ENCODE results near the gene PCDHB9. TPM values are rescaled to one million over a fixed set of nuclear protein-coding genes. Genes with fewer than 3 reads are reported as not detected.

PCDHB9 gene
- total RNA-seq, 1 experiment from 2014 or later, result 0.07 TPM

GRCh38 chr5:141196363-141196762, 9.4 kb downstream of the PCDHB9 start:
- Histone ChIP-seq H3K9me3 (ENCODE audit: control insufficient read depth in 1 of 2, insufficient read depth in 1 of 2, low read depth in 1 of 2, low read length in 2 of 2) (peaks cover 0 to 11% of the 10 kb centered on the region in 2 experiments; a peak in 2 of 4 replicates), H3K27ac (ENCODE audit: low read depth, low read length) (no peak overlapping the region), H3K4me2 (ENCODE audit: low read length) (no peak overlapping the region), H3K9me2 (ENCODE audit: insufficient read depth) (no peaks in the 10 kb centered on the region), H2AFZ (ENCODE audit: low read depth, low read length, poor library complexity, severe bottlenecking) (no peak overlapping the region), H3K36me3 (ENCODE audit: control insufficient read depth in 1 of 2, insufficient read depth in 2 of 2, low read length in 2 of 2) (no peaks in the 10 kb centered on the region), H3K27me3 (ENCODE audit: insufficient read depth, low read length) (no peaks in the 10 kb centered on the region), H3K4me1 (ENCODE audit: control insufficient read depth in 1 of 2, insufficient read depth in 2 of 2, low read length in 2 of 2) (no peaks in the 10 kb centered on the region), H3K79me2 (ENCODE audit: insufficient read depth, low read length) (no peaks in the 10 kb centered on the region), H4K20me1 (ENCODE audit: insufficient read depth) (no peaks in the 10 kb centered on the region), H3K9ac (ENCODE audit: low read length) (no peak overlapping the region), H3K4me3 (replicated peaks in 1 of 2; ENCODE audit: low read depth in 1 of 2, low read length in 2 of 2) (no peak overlapping the region)
- DNase-seq (ENCODE audit: low read depth, low spot score) (no peak), ATAC-seq (no peak)
- BruUV-seq (replicated peaks), result no TSS peak
- CTCF ChIA-PET, result interaction anchor here (1.3 kb wide), 1 partner anchor 9 kb away, joined by 5 read pairs; the partner anchor contains the start of gene PCDHB9
- RAD21 ChIA-PET (ENCODE audit: low non-redundant PET in 1 of 2, low total read pairs in 2 of 2, uncharacterized antibody in 2 of 2, unreplicated experiment in 2 of 2), result no interaction called here
- TF ChIP-seq CEBPB (IDR thresholded peaks at IDR 0.05; ENCODE audit: low read depth) (no peak), SRF (IDR thresholded peaks at IDR 0.05; ENCODE audit: low read depth) (no peak), ZBTB33 (IDR thresholded peaks at IDR 0.05; ENCODE audit: extremely low read depth, insufficient replicate concordance, low read length) (no peak), FOSL1 (IDR thresholded peaks at IDR 0.05; ENCODE audit: low read depth) (no peak), POLR2A (IDR thresholded peaks at IDR 0.05; ENCODE audit: borderline replicate concordance, extremely low read depth, insufficient read depth, insufficient read length) (no peak), EZH2phosphoT487 (IDR thresholded peaks at IDR 0.05; ENCODE audit: borderline replicate concordance) (no peak), SIN3A (IDR thresholded peaks at IDR 0.05; ENCODE audit: low read depth) (no peak), RAD21 (IDR thresholded peaks at IDR 0.05; ENCODE audit: low read depth) (no peak), ATF3 (IDR thresholded peaks at IDR 0.05) (no peak), YY1 (IDR thresholded peaks at IDR 0.05; ENCODE audit: extremely low read depth, insufficient replicate concordance, low read depth, low read length) (no peak), SP1 (IDR thresholded peaks at IDR 0.05; ENCODE audit: low read depth) (no peak), REST (IDR thresholded peaks at IDR 0.05; ENCODE audit: low read depth) (no peak), JUND (IDR thresholded peaks at IDR 0.05) (no peak), EZH2 (IDR thresholded peaks at IDR 0.05) (no peak), ELF1 (IDR thresholded peaks at IDR 0.05; ENCODE audit: borderline replicate concordance, low read depth) (no peak), CBX3 (IDR thresholded peaks at IDR 0.05; ENCODE audit: low read depth) (no peak), TCF7L2 (IDR thresholded peaks at IDR 0.05; ENCODE audit: borderline replicate concordance, extremely low read depth, insufficient read depth, insufficient read length) (no peak), ZFX (IDR thresholded peaks at IDR 0.05) (no peak), ZNF274 (IDR thresholded peaks at IDR 0.05; ENCODE audit: low read depth, low read length) (no peak), POLR2AphosphoS5 (IDR thresholded peaks at IDR 0.05; ENCODE audit: low read depth, low read length) (no peak)
- POLR2A ChIA-PET, result no interaction called here
- intact Hi-C loops (cut with micrococcal nuclease), result no loop called here
